B cell (primary cell): Measurements from ENCODE around the gene XXYLT1. TPM values are rescaled to one million over a fixed set of nuclear protein-coding genes. Genes with fewer than 3 reads are reported as not detected.

Experiments used
- ATAC-seq: fragments of 200-7000 bp; cut with Tn5 transposase; one replicate; pipeline ENCODE4 v1.10.0; 2021; ENCODE audit warnings: low read depth, mild to moderate bottlenecking, moderate number of reproducible peaks, moderate library complexity
- CTCF ChIA-PET: fragments of 350-600 bp; sonication (Branson Sonifier 250); formaldehyde crosslinking; loops from one replicate; lab custom pipeline; 2021; ENCODE audit warnings: antibody characterized with exemption, inconsistent platforms; lab: Charles Lee
- POLR2A ChIA-PET: fragments of 350-600 bp; sonication (Branson Sonifier 250); formaldehyde crosslinking; loops from one replicate; lab custom pipeline; 2021; ENCODE audit warnings: antibody characterized with exemption; lab: Charles Lee
- DNase-seq: peaks from one replicate; pipeline ENCODE4 v3.0.0; 2013
- H2AFZ ChIP-seq: 2 replicates; pipeline ENCODE4 v1.6.1; 2012; ENCODE audit warnings: mild to moderate bottlenecking, low read depth, low read length; ENCODE audit not compliant: insufficient read depth, poor library complexity, severe bottlenecking
- H3K27ac ChIP-seq, 2 donors: 1 replicate in 1 of 2; 2 replicates in 1 of 2; pipeline ENCODE4 v1.5.1; 2012 to 2013; ENCODE audit warnings: low read length in 2 of 2, mild to moderate bottlenecking in 2 of 2, moderate library complexity in 1 of 2
- H3K27me3 ChIP-seq, 4 experiments: fragments of 200-600 bp in 1 of 4; sonication (generic) in 1 of 4; replicated peaks in 1 of 4; 1 replicate in 2 of 4; 2 replicates in 2 of 4; pipeline versions ENCODE4 v1.6.1 to v1.7.0; 2013 to 2016; ENCODE audit warnings: low read length in 3 of 4, mild to moderate bottlenecking in 2 of 4, mixed read lengths in 1 of 4, moderate library complexity in 1 of 4; ENCODE audit not compliant: insufficient read depth in 4 of 4, control insufficient read depth in 3 of 4; ENCODE audit errors: control extremely low read depth in 1 of 4
- H3K36me3 ChIP-seq, 2 experiments: replicated peaks in 1 of 2; 1 replicate in 1 of 2; 2 replicates in 1 of 2; pipeline versions ENCODE4 v1.6.1 to v1.7.1; 2013; ENCODE audit warnings: low read length in 1 of 2; ENCODE audit not compliant: insufficient read depth in 2 of 2, control insufficient read depth in 1 of 2; ENCODE audit errors: control extremely low read depth in 1 of 2, extremely low read depth in 1 of 2
- H3K4me1 ChIP-seq, 2 donors: fragments of 200-600 bp in 1 of 2; sonication (generic) in 1 of 2; 1 replicate in 1 of 2; 2 replicates in 1 of 2; pipeline versions ENCODE4 v1.5.1 to v1.6.1; 2013 to 2017; ENCODE audit warnings: low read length in 2 of 2; ENCODE audit not compliant: control insufficient read depth in 2 of 2, insufficient read depth in 2 of 2
- H3K4me2 ChIP-seq: replicated peaks from 2 replicates; pipeline ENCODE3; 2012; ENCODE audit warnings: mild to moderate bottlenecking, low read depth, low read length; ENCODE audit not compliant: poor library complexity, severe bottlenecking
- H3K4me3 ChIP-seq, 5 experiments: fragments of 200-600 bp in 1 of 5; sonication (generic) in 1 of 5; 1 replicate in 3 of 5; 2 replicates in 2 of 5; pipeline versions ENCODE4 v1.5.1 to v1.7.0; 2011 to 2016; ENCODE audit warnings: low read length in 4 of 5, mild to moderate bottlenecking in 4 of 5, low read depth in 2 of 5, control low read depth in 1 of 5, moderate library complexity in 1 of 5; ENCODE audit not compliant: insufficient read depth in 1 of 5; ENCODE audit errors: control extremely low read depth in 1 of 5, extremely low read depth in 1 of 5
- H3K79me2 ChIP-seq: fragments of 200-600 bp; sonication (generic); one replicate; pipeline ENCODE4 v1.6.0; 2016; ENCODE audit warnings: low read length; ENCODE audit not compliant: control insufficient read depth, insufficient read depth
- H3K9ac ChIP-seq: fragments of 200-600 bp; sonication (generic); 2 replicates; pipeline ENCODE4 v1.6.1; 2017; ENCODE audit warnings: mild to moderate bottlenecking, low read length, moderate library complexity
- H3K9me3 ChIP-seq, 3 donors: one replicate each; pipeline versions ENCODE4 v1.6.1 to v1.7.1; 2013; ENCODE audit warnings: low read length in 2 of 3; ENCODE audit not compliant: control insufficient read depth in 2 of 3, insufficient read depth in 1 of 3; ENCODE audit errors: control extremely low read depth in 1 of 3
- H4K20me1 ChIP-seq: 2 replicates; pipeline ENCODE4 v1.6.0; 2012; ENCODE audit warnings: mild to moderate bottlenecking, low read length; ENCODE audit not compliant: insufficient read depth, control insufficient read depth, poor library complexity, severe bottlenecking
- H3K27ac Mint-ChIP-seq: one replicate; pipeline ENCODE4 v1.8.0; 2021; ENCODE audit warnings: mixed read lengths
- H3K27me3 Mint-ChIP-seq: one replicate; pipeline ENCODE4 v1.8.0; 2021; ENCODE audit warnings: mixed read lengths
- H3K4me1 Mint-ChIP-seq: one replicate; pipeline ENCODE4 v1.8.0; 2021; ENCODE audit warnings: mixed read lengths
- H3K4me3 Mint-ChIP-seq: one replicate; pipeline ENCODE4 v1.8.0; 2021; ENCODE audit warnings: mixed read lengths
- H3K9me3 Mint-ChIP-seq: one replicate; pipeline ENCODE4 v1.8.0; 2022; ENCODE audit warnings: mixed read lengths; ENCODE audit not compliant: insufficient read depth
- CTCF ChIP-seq: fragments of 200-600 bp; IDR thresholded peaks from one replicate; pipeline ENCODE4 v1.8.0; 2022; ENCODE audit warnings: antibody characterized with exemption, mild to moderate bottlenecking
- EZH2 ChIP-seq: IDR thresholded peaks from 2 replicates; pipeline ENCODE4 v1.6.1; 2012; ENCODE audit warnings: borderline replicate concordance, low read depth, mild to moderate bottlenecking, moderate library complexity, low read length; ENCODE audit not compliant: insufficient read depth, poor library complexity, severe bottlenecking
- WGBS: methylation state at CpG from one replicate; pipeline ENCODE4 v1.1.5; 2013; ENCODE audit warnings: missing lambda C conversion rate; ENCODE audit not compliant: insufficient coverage; 5-methylcytosine and 5-hydroxymethylcytosine counted together
- intact Hi-C: fragments of 100-400 bp; cut with micrococcal nuclease; formaldehyde crosslinking; loops from one replicate; pipeline ENCODE4 v1.10.0; 2022
- polyA plus RNA-seq: library from polyadenylated mRNA; depleted of rRNA; stranded (reverse); fragments of >200 nt; gene quantifications from 2 replicates; pipeline ENCODE4 v1.2.3, GENCODE V29; 2012
- total RNA-seq, 2 donors: library from RNA; stranded (reverse); fragments of 120-200 nt in 1 of 2; gene quantifications; 1 replicate in 1 of 2; 2 replicates in 1 of 2; pipeline versions ENCODE4 v1.2.3 to v1.2.4, GENCODE V29; 2013 to 2022

Gene XXYLT1
- total and polyA plus RNA-seq, 2 donors (not counting 1 experiment from before 2014, with no cell fraction given) = 2.6 to 11.2 TPM

- Mint-ChIP-seq H3K27ac (no peak overlapping the region), H3K4me3 (no peak overlapping the region), H3K27me3 (no peaks in the 10 kb centered on the region), H3K9me3 (no peaks in the 10 kb centered on the region), H3K4me1 (no peaks in the 10 kb centered on the region)
- H3K36me3 ChIP-seq = no peaks in the 10 kb centered on the region
- H3K4me1 ChIP-seq = no peaks in the 10 kb centered on the region
- no peak overlapping the region for H3K27ac ChIP-seq
- POLR2A ChIA-PET = no interaction called here
- H3K4me2 ChIP-seq = no peak overlapping the region
- ATAC-seq (no peak), DNase-seq (no peak)
- TF ChIP-seq EZH2 (no peak), CTCF (no peak)
- H3K4me3 ChIP-seq = no peak overlapping the region
- no peak overlapping the region for H3K9ac ChIP-seq
- no peaks in the 10 kb centered on the region for H3K9me3 ChIP-seq
- intact Hi-C loops = no loop called here
- 76% methylated on average over 4 of the region's 9 CpGs for WGBS
- no peak overlapping the region for H2AFZ ChIP-seq
- no peaks in the 10 kb centered on the region for H3K27me3 ChIP-seq
- no peaks in the 10 kb centered on the region for H3K79me2 ChIP-seq
- no peaks in the 10 kb centered on the region for H4K20me1 ChIP-seq
- CTCF ChIA-PET = interaction anchor here (1.5 kb wide), 1 partner anchor 27 kb away, joined by 3 read pairs; no protein-coding TSS in a partner anchor
These were observed 49.7 kb downstream of the XXYLT1 start for GRCh38 chr3:195221015-195221853.
